ENCODE data around the gene PIK3IP1. TPM values are rescaled to one million over a fixed set of nuclear protein-coding genes. Genes with fewer than 3 reads are reported as not detected.

Gene PIK3IP1
- total and polyA plus RNA-seq, 2 of the 8 experiments (the other 6 are each of a cell fraction or from before 2014, with no cell fraction given) = 1.00 to 1.3 TPM

DNA sequence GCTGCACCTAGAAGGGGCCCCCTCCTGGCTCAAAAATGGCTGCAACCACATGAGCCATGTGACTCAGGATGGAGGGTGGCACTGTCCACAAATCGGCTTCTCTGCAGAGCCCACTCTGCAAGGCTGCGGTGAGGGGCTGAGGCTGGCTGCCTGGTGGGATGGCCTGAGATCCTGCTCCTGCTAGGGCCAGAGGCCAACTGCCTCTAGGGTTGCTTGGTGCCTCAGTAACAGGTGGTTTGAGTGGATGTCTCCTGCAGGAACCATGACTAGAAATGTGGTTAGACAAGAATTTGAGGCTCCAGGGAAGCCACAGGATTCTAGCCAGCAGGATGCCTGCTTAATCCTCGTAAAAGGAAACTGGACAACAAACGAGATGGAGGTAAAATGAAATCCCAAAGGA is 36.7 kb upstream of the PIK3IP1 start:
- Histone ChIP-seq H2BK12ac (ENCODE audit: low read depth, low read length) (no peak overlapping the region), H4K20me1 (replicated peaks in 1 of 2; ENCODE audit: control insufficient read depth in 1 of 2, insufficient read depth in 2 of 2, low read length in 2 of 2) (peaks cover 6 to 24% of the 10 kb centered on the region in 2 experiments), H2BK15ac (ENCODE audit: low read length) (no peak overlapping the region), H2BK120ac (replicated peaks; ENCODE audit: low read depth, low read length) (no peak overlapping the region), H3K27me3 (replicated peaks in 1 of 4; ENCODE audit: control insufficient read depth in 3 of 4, extremely low read depth in 1 of 4, insufficient read depth in 3 of 4, low read length in 3 of 4) (no peaks in the 10 kb centered on the region), H2BK5ac (ENCODE audit: low read depth, low read length) (no peak overlapping the region), H3K14ac (ENCODE audit: insufficient read length) (no peak overlapping the region), H4K5ac (ENCODE audit: insufficient read length, low read depth, low read length) (no peak overlapping the region), H3K4ac (replicated peaks; ENCODE audit: insufficient read length, low read depth, low read length) (no peak overlapping the region), H3K9me3 (ENCODE audit: insufficient read depth in 2 of 2, low read depth in 1 of 2, low read length in 1 of 2) (no peaks in the 10 kb centered on the region), H3K79me2 (ENCODE audit: control insufficient read depth in 1 of 2, insufficient read depth in 2 of 2, low read length in 2 of 2) (peaks cover 0 to 30% of the 10 kb centered on the region in 2 experiments; a peak in 2 of 4 replicates), H3K79me1 (ENCODE audit: low read depth, low read length) (peaks cover 12% of the 10 kb centered on the region), H3K9ac (replicated peaks in 1 of 4; ENCODE audit: extremely low read depth in 1 of 4, low read depth in 3 of 4, low read length in 3 of 4) (no peak overlapping the region), H2AFZ (ENCODE audit: low read length) (no peak overlapping the region), H3K36me3 (ENCODE audit: control insufficient read depth in 2 of 4, insufficient read depth in 4 of 4, low read length in 3 of 4) (peaks cover 51 to 78% (median 66%) of the 10 kb centered on the region in 4 experiments), H3K27ac (ENCODE audit: low read depth, low read length) (no peak overlapping the region), H2BK20ac (ENCODE audit: low read length) (no peak overlapping the region), H2AK5ac (ENCODE audit: low read depth, low read length) (no peak overlapping the region), H3K4me1 (replicated peaks in 1 of 4; ENCODE audit: control insufficient read depth in 3 of 4, insufficient read depth in 4 of 4, low read length in 3 of 4) (no peaks in the 10 kb centered on the region; a peak in 1 of 7 replicates), H3K23me2 (ENCODE audit: low read depth, low read length) (no peaks in the 10 kb centered on the region), H3K56ac (replicated peaks; ENCODE audit: insufficient read length, low read depth, low read length) (no peak overlapping the region), H3K4me2 (ENCODE audit: insufficient read depth in 1 of 2, low read depth in 2 of 2, low read length in 2 of 2) (no peak overlapping the region), H3K18ac (ENCODE audit: extremely low read depth, low read length) (no peak overlapping the region), H4K91ac (replicated peaks; ENCODE audit: insufficient read length, low read length) (no peak overlapping the region), H3K4me3 (ENCODE audit: extremely low read depth in 1 of 4, insufficient read depth in 2 of 4, low read depth in 3 of 4, low read length in 4 of 4) (no peak overlapping the region), H3K23ac (ENCODE audit: insufficient read length) (no peak overlapping the region), H4K8ac (ENCODE audit: extremely low read depth, insufficient read depth, low read length) (no peak overlapping the region)
- 87% methylated on average over 4 of the region's 4 CpGs; no CpG with 5 or more reads in 1 of the 2 experiments for WGBS, 2 experiments (ENCODE audit: extremely low coverage in 1 of 2, insufficient coverage in 1 of 2, insufficient read length in 1 of 2, insufficient replicate concordance in 2 of 2, low coverage in 1 of 2, low lambda C conversion rate in 2 of 2, missing lambda C conversion rate in 1 of 2)
- POLR2A ChIA-PET (ENCODE audit: partially characterized antibody) = interaction anchor here (10.7 kb wide), 1 partner anchor 12 kb away, joined by 116 read pairs; no protein-coding TSS in a partner anchor
- FAIRE-seq (no peak), DNase-seq (ENCODE audit: low read depth in 1 of 2, low spot score in 2 of 2) (no peak)
- CTCF ChIA-PET (ENCODE audit: partially characterized antibody) = no interaction called here
- TF ChIP-seq POLR2A (IDR thresholded peaks at IDR 0.05; ENCODE audit: control extremely low read depth in 1 of 2, low read depth in 2 of 2, low read length in 2 of 2) (no peak), RNF2 (IDR thresholded peaks at IDR 0.05; ENCODE audit: borderline replicate concordance, low read depth, low read length, missing control alignments, poor library complexity, severe bottlenecking) (no peak), TAF7 (optimal IDR thresholded peaks at IDR 0.05; ENCODE audit: borderline replicate concordance, low read depth, low read length) (no peak), ZNF274 (IDR thresholded peaks at IDR 0.05; ENCODE audit: borderline replicate concordance, extremely low read depth, low read length) (no peak), TBP (IDR thresholded peaks at IDR 0.05; ENCODE audit: low read depth, low read length) (no peak), POU5F1 (IDR thresholded peaks at IDR 0.05; ENCODE audit: low read depth, low read length) (no peak), NANOG (IDR thresholded peaks at IDR 0.05; ENCODE audit: insufficient read depth, low read depth, low read length, poor library complexity, severe bottlenecking) (no peak), SIN3A (conservative IDR thresholded peaks at IDR 0.05 in 1 of 2, IDR thresholded peaks at IDR 0.05 in 1 of 2; ENCODE audit: low read depth in 1 of 2, low read length in 2 of 2) (no peak), SP1 (IDR thresholded peaks at IDR 0.05; ENCODE audit: low read depth, low read length) (no peak), SIX5 (IDR thresholded peaks at IDR 0.05; ENCODE audit: low read depth, low read length) (no peak)
- TF ChIP-seq, protein P1, sequence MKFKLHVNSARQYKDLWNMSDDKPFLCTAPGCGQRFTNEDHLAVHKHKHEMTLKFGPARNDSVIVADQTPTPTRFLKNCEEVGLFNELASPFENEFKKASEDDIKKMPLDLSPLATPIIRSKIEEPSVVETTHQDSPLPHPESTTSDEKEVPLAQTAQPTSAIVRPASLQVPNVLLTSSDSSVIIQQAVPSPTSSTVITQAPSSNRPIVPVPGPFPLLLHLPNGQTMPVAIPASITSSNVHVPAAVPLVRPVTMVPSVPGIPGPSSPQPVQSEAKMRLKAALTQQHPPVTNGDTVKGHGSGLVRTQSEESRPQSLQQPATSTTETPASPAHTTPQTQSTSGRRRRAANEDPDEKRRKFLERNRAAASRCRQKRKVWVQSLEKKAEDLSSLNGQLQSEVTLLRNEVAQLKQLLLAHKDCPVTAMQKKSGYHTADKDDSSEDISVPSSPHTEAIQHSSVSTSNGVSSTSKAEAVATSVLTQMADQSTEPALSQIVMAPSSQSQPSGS (IDR thresholded peaks at IDR 0.05; ENCODE audit: low read length) = no peak
- TF ChIP-seq, protein P2, sequence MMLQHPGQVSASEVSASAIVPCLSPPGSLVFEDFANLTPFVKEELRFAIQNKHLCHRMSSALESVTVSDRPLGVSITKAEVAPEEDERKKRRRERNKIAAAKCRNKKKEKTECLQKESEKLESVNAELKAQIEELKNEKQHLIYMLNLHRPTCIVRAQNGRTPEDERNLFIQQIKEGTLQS (IDR thresholded peaks at IDR 0.05; ENCODE audit: insufficient read depth, low read depth, low read length) = no peak
